Breast epithelium (tissue), 4 donors: ENCODE measurements around the gene LEPROT. TPM values are rescaled to one million over a fixed set of nuclear protein-coding genes. Genes with fewer than 3 reads are reported as not detected.

Experiments
- DNase-seq, 2 donors: peaks; one replicate each; pipeline ENCODE4 v3.0.0-alpha.2; 2019; ENCODE audit warnings: low spot score in 2 of 2
- H3K27ac ChIP-seq, 2 donors: fragments of 200-600 bp; sonication (generic) in 1 of 2; one replicate each; pipeline ENCODE4 v1.5.1; 2016 to 2019; ENCODE audit warnings: mild to moderate bottlenecking in 1 of 2
- H3K27me3 ChIP-seq, 2 donors: fragments of 200-600 bp; sonication (generic) in 1 of 2; one replicate each; pipeline versions ENCODE4 v1.5.1 to v1.6.0; 2017 to 2019; ENCODE audit warnings: control low read depth in 1 of 2, mild to moderate bottlenecking in 1 of 2
- H3K36me3 ChIP-seq: fragments of 200-600 bp; one replicate; pipeline ENCODE4 v1.5.1; 2019
- H3K4me1 ChIP-seq, 2 donors: fragments of 200-600 bp; sonication (generic); one replicate each; pipeline ENCODE4 v1.5.1; 2016 to 2019; ENCODE audit warnings: control low read depth in 1 of 2
- H3K4me3 ChIP-seq, 3 donors: fragments of 200-600 bp; sonication (generic); 1 replicate in 2 of 3; 2 replicates in 1 of 3; pipeline ENCODE4 v1.5.1; 2016 to 2019; ENCODE audit warnings: mild to moderate bottlenecking in 3 of 3, moderate library complexity in 2 of 3
- H3K9me3 ChIP-seq, 2 donors: fragments of 200-600 bp; sonication (generic) in 1 of 2; one replicate each; pipeline ENCODE4 v1.5.1; 2016 to 2019; ENCODE audit warnings: control low read depth in 1 of 2
- CTCF ChIP-seq, 3 donors: fragments of 450-650 bp; IDR thresholded peaks; one replicate each; pipeline ENCODE4 v1.5.1; 2016 to 2017; ENCODE audit warnings: antibody characterized with exemption in 3 of 3, mild to moderate bottlenecking in 3 of 3, moderate library complexity in 3 of 3
- POLR2A ChIP-seq: fragments of 450-650 bp; IDR thresholded peaks from one replicate; pipeline ENCODE4 v1.6.1; 2016; ENCODE audit warnings: antibody characterized with exemption, mild to moderate bottlenecking, moderate library complexity
- POLR2AphosphoS5 ChIP-seq, 3 donors: sonication (generic); formaldehyde crosslinking; IDR thresholded peaks; one replicate each; pipeline ENCODE4 v1.6.1; 2017; ENCODE audit warnings: antibody characterized with exemption in 3 of 3
- intact Hi-C: fragments of 100-400 bp; cut with DNase I; formaldehyde crosslinking; loops from one replicate; pipeline ENCODE4 v1.15.1; 2023; ENCODE audit warnings: low total_unique reads
- total RNA-seq, 3 donors: library from RNA; depleted of rRNA; stranded (reverse); fragments of >200 nt; gene quantifications; one replicate each; pipeline ENCODE4 v1.1.0, GENCODE V29; 2016

The LEPROT gene
- total RNA-seq, 3 donors from 2014 or later: 71.1 to 103 (median 75.5) TPM

DNA sequence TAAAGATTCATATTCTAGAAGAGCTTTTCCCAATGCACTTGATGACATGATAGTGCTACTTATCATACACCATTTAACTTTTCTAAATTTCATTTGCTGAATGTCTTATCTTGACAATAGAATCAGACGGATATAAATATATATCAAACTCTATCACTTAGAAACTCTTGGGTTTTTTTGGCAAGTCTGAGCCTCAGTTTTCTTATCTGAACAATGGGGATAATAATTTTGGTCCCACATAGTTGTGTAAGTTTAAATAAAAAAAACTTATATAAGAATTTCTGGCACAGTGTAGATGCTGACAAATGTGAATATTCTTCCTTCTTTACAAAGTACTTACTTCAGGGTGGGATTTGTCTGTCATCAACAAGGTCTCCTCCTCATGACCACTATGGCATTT is 21.5 kb upstream of the LEPROT start:
- Histone ChIP-seq H3K4me1 (no peaks in the 10 kb centered on the region), H3K9me3 (no peaks in the 10 kb centered on the region), H3K4me3 (no peak overlapping the region), H3K27me3 (no peaks in the 10 kb centered on the region), H3K27ac (no peak overlapping the region), H3K36me3 (no peaks in the 10 kb centered on the region)
- no peak for TF ChIP-seq POLR2AphosphoS5 (IDR thresholded peaks at IDR 0.05)
- TF ChIP-seq POLR2A: no peak
- no peak for TF ChIP-seq CTCF (IDR thresholded peaks at IDR 0.05)
- DNase-seq: no peak
- intact Hi-C loops: no loop called here

DNA sequence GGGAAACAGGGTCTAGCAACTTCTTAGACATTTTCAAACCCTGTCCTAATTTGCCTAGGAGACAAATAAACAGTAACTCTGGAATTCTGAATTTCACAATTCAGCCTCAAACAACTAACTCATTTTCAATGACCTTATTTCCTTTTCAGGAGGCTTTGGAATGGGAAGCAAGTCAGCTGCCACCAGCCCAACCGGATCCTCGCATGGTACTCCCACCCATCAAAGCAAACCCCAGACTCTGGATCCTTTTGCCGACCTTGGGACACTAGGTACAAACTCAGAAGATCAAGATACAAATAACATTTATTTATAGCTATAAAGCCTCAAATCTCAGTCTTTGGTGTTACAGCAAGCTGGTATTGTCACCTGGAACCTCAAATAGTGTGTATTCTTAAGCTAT is 18.9 kb upstream of the LEPROT start:
- H3K36me3 ChIP-seq: no peaks in the 10 kb centered on the region
- no peak overlapping the region for H3K4me3 ChIP-seq
- H3K27ac ChIP-seq: no peak overlapping the region
- TF ChIP-seq POLR2A (no peak), CTCF (IDR thresholded peaks at IDR 0.05) (no peak), POLR2AphosphoS5 (IDR thresholded peaks at IDR 0.05) (no peak)
- H3K27me3 ChIP-seq: no peaks in the 10 kb centered on the region
- no peaks in the 10 kb centered on the region for H3K4me1 ChIP-seq
- intact Hi-C loops: no loop called here
- DNase-seq: no peak
- no peaks in the 10 kb centered on the region for H3K9me3 ChIP-seq

DNA sequence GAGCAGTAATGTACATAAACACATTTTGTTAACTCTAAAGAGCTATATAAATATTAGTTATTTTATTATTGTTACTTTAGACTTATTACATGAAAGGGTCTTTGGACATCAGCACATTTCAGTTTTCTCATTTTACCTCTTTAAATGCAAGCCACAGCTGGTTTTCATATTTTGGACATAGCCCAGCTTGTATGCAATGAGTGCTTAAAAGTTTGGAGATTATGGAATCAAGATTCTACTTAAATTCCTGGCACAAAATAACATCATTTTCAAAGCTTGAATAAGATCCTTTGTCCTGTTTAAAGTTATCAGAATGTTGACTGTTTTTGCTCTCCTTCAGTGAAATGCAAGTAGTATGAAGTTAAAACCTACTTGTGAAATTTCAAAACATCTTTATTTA is 15.5 kb upstream of the LEPROT start:
- Histone ChIP-seq H3K4me3 (no peak overlapping the region), H3K27ac (no peak overlapping the region), H3K9me3 (no peaks in the 10 kb centered on the region), H3K27me3 (no peaks in the 10 kb centered on the region), H3K36me3 (no peaks in the 10 kb centered on the region), H3K4me1 (no peaks in the 10 kb centered on the region)
- no peak for DNase-seq
- TF ChIP-seq POLR2A: no peak
- TF ChIP-seq POLR2AphosphoS5 (IDR thresholded peaks at IDR 0.05): no peak
- TF ChIP-seq CTCF (IDR thresholded peaks at IDR 0.05): no peak
- intact Hi-C loops: loop anchor here (5.0 kb wide), 1 partner anchor 1262 kb away; no protein-coding TSS in a partner anchor

DNA sequence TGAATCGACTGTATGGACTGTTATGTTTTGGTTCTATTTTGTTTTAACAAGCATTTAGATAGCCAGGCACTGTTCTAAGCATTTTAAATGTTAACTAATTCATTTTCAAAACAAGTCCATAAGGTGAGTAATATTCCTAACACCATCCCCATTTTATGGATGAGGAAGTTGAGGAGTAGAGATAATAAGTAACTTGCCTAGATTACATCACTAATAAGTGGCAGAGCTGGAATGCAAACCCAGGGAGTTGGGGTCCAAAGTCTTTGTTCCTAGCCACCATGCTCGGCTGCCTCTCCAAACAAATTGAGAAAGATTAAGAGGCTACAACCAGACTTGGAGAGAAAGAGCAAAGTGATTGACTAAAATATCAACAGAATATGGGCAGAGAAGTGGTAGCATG is 12.6 kb upstream of the LEPROT start:
- DNase-seq: no peak
- no peaks in the 10 kb centered on the region for H3K9me3 ChIP-seq
- intact Hi-C loops: loop anchor here (5.0 kb wide), 1 partner anchor 1259 kb away; no protein-coding TSS in a partner anchor
- H3K4me3 ChIP-seq: no peak overlapping the region
- no peaks in the 10 kb centered on the region for H3K4me1 ChIP-seq
- no peaks in the 10 kb centered on the region for H3K36me3 ChIP-seq
- TF ChIP-seq POLR2AphosphoS5 (IDR thresholded peaks at IDR 0.05) (no peak), CTCF (IDR thresholded peaks at IDR 0.05) (no peak), POLR2A (no peak)
- H3K27me3 ChIP-seq: no peaks in the 10 kb centered on the region
- no peak overlapping the region for H3K27ac ChIP-seq

GRCh38 chr1:65409314-65409713 is 11.2 kb upstream of the LEPROT start:
- Histone ChIP-seq H3K27ac (no peak overlapping the region), H3K9me3 (no peaks in the 10 kb centered on the region), H3K36me3 (no peaks in the 10 kb centered on the region), H3K4me1 (no peaks in the 10 kb centered on the region), H3K27me3 (no peaks in the 10 kb centered on the region), H3K4me3 (no peak overlapping the region)
- TF ChIP-seq CTCF (IDR thresholded peaks at IDR 0.05) (no peak), POLR2A (no peak), POLR2AphosphoS5 (IDR thresholded peaks at IDR 0.05) (no peak)
- no peak for DNase-seq
- intact Hi-C loops: loop anchor here (5.0 kb wide), 1 partner anchor 1258 kb away; no protein-coding TSS in a partner anchor
